GM21723 (cell line): Measurements from ENCODE around the gene MEIG1.
"Not testable (repeated sequence)": the region's sequence is repeated elsewhere in the genome, so short reads cannot be mapped to it uniquely, and the experiment has no call there.

Experiments used
- ATAC-seq: cut with Tn5 transposase; IDR thresholded peaks from one replicate; pipeline ENCODE4 v1.9.1; 2021; ENCODE audit warnings: mild to moderate bottlenecking, moderate library complexity; ENCODE audit not compliant: unreplicated experiment

MEIG1 gene

GRCh38 chr10:14959221-14960057, at the start of gene MEIG1:
Gene MEIG1 (plus strand): TSS chr10:14959388. CDS start chr10:14966469, 7,081 bp downstream.
- peak; percentile 81 for ATAC-seq

GRCh38 chr10:14910953-14911352, 48.2 kb upstream of the MEIG1 start:
- no peak for ATAC-seq

- ATAC-seq = no peak
These were observed 47.4 kb upstream of the MEIG1 start for GRCh38 chr10:14911801-14912200.

- no peak for ATAC-seq
These were observed 42.6 kb upstream of the MEIG1 start for GRCh38 chr10:14916600-14916999.

- no peak for ATAC-seq
These were observed 41.4 kb upstream of the MEIG1 start for GRCh38 chr10:14917827-14918226.

GRCh38 chr10:14918964-14919363, 40.2 kb upstream of the MEIG1 start:
- ATAC-seq = no peak

- no peak for ATAC-seq
These were observed 35.2 kb upstream of the MEIG1 start for GRCh38 chr10:14924013-14924412.

GRCh38 chr10:14925268-14925667, 33.9 kb upstream of the MEIG1 start:
- no peak for ATAC-seq

GRCh38 chr10:14926061-14926470, 33.1 kb upstream of the MEIG1 start:
- peak; percentile 17 for ATAC-seq

- ATAC-seq = peak; percentile 97
These were observed 32.3 kb upstream of the MEIG1 start for GRCh38 chr10:14926722-14927416.

GRCh38 chr10:14930610-14931009, 28.6 kb upstream of the MEIG1 start:
- no peak for ATAC-seq

- ATAC-seq = no peak
These were observed 22.6 kb upstream of the MEIG1 start for GRCh38 chr10:14936584-14936983.

- not testable (repeated sequence) for ATAC-seq
These were observed 20.2 kb upstream of the MEIG1 start for GRCh38 chr10:14938971-14939370.

- ATAC-seq = peak; percentile 94
These were observed 16.8 kb upstream of the MEIG1 start for GRCh38 chr10:14942147-14942949.

- ATAC-seq = not testable (repeated sequence)
These were observed 16.2 kb upstream of the MEIG1 start for GRCh38 chr10:14942950-14943338.

- no peak for ATAC-seq
These were observed 14.1 kb upstream of the MEIG1 start for GRCh38 chr10:14945108-14945507.

- ATAC-seq = no peak
These were observed 11.9 kb upstream of the MEIG1 start for GRCh38 chr10:14947268-14947667.

- no peak for ATAC-seq
These were observed 9.9 kb upstream of the MEIG1 start for GRCh38 chr10:14949291-14949690.

GRCh38 chr10:14952851-14953423, 6.3 kb upstream of the MEIG1 start:
- no peak for ATAC-seq

GRCh38 chr10:14953424-14954000, 5.7 kb upstream of the MEIG1 start:
- peak; percentile 42 for ATAC-seq
